NCI-H345 treated with DMSO at 0.1 percent for 48 hours (cell line): ENCODE measurements around the gene PDE11A.

Experiments used
- DNase-seq: peaks from one replicate; lab custom pipeline; 2025; ENCODE audit not compliant: unreplicated experiment; lab: John Stamatoyannopoulos, UW

PDE11A gene

DNA sequence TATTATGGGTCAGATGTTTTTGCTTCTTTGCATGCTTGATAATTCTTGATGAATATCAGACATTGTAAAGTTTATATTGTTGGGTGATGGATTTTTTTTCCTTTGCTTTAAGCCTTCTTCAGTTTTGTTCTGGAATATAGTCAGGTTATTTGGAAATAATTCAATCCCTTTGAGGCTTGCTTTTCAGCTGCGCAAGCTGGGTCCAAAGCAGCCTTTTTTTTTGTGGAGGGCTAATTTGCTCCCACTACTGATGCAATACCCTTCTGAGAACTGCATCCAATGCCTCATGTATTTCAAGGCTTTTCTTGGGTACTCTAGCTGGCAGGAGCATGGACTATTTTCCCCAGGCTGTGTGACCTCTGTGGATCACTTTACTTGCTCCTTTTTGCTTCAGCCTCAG lies 434.1 kb downstream of the PDE11A start:
- no peak for DNase-seq

DNA sequence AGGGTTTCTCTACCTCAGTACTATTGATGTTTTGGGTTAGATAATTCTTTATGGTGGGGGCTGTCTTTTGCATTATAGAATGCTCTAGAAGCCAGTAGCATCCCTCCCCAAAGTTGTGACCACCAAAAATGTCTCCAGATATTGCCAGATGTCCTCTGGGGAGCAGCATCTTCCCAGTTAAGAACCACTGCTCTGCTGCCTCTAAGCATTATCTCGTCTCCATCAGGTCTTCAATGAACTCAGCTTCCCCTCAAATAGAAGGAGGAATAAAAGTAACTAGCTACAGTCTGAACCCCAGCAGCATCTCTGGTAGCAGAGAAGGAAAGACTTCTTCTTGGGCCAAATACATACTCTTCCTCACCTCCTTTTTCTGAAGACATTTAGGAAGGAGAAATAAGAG lies 435.9 kb downstream of the PDE11A start:
- no peak for DNase-seq

DNA sequence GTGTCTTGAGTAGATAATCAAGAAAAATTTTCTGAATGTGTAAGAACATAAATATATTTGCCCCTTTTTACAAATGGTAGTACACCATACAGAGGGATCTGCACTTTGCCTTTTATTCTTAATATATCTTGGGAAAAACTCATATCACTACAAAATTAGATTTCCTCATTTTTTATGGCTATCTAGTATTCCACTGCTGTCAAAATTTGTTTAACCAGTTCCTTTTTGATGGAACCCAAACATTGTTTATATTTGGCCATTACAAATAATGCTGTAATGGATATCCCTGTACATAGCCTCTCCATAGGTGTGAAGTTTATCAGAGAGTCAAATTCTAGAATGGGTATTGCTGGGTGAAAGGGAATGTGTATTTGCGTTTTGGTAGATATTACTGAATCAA lies 436.9 kb downstream of the PDE11A start:
- no peak for DNase-seq

DNA sequence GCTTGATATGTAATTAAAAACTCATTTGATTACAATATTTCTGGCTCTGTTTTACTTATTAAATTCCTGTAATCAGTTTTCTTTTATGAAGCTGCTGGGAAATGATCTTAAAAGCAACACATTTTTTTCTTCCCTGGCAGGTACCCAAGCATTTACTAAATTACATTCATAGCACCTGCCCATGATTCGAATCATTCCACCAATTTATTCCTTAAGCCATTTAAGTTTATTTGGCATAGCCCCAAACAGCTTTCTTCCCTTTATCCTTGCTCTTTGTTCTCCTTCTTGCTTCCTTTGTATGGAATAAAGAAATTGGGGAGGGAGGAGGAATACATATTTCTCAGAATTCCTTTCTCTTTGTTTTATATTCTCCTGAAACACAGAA lies 438.7 kb downstream of the PDE11A start:
- DNase-seq: peak; percentile 70

DNA sequence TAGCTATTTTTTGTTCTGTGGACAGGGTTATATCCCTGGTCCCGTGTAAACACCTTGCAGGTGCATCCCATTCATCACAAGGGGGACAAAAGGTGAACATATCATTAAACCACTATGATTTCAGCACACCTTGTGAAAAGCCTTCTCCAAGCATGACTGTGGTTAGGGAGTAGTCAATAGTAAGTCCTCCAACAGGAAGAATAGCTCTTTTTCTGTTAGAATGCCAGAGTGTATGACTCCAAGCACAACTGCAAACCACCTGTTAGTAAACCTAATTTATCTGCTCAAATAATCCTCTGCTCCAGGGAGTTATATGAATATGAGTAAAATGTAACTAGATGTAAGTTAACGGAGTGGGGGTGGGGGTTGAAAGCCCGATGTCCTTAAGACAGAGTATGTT lies 439.5 kb downstream of the PDE11A start:
- peak; percentile 27 for DNase-seq

DNA sequence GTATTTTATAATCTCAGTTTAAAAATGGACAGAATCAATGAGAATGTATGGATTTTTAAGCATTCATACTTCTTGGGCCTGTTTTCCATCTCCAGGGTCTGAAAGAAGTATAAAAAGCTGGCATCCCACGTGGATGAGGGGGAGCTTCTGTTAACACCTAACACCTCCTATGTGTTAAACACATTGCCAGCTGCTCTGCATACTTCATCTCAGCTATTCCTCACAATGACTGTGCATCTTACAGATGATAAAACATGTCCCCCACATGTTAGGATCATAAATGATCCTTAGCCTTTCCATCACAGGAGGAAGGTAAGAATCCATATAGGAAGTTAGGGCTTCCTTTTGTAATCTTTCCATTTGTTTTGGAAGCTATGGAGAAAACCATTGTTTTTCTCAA lies 440.9 kb downstream of the PDE11A start:
- no peak for DNase-seq

DNA sequence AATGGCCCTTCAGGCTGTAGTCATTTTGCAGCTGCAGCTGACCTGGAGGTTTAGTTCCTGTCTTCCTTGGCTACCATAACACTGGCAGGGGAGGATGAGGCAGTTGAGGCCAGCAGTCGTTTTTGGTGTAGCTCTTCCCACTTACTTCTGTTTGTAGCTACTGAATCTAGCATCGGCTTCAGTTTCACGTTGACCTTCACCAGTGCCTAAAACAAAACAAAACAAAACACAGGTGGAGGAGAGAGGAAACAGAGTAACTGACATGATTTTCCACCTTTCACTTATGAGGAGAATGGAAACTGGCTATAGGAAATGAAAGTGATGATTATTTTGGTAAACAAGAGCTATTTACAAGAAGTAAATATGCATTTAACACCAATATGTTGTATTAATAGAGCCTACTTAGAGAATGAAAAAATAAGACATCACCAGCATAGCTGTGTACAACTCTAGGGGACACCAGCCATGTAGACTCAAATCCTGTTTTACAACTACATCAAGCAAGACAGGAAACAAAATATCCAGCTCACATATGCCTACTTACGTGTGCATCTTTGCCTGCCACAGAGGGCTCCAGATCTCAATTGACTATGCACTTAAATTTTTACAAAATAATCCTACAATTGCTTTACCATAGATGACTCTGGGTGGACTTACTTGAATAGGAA lies 443.1 kb downstream of the PDE11A start:
- DNase-seq: no peak

DNA sequence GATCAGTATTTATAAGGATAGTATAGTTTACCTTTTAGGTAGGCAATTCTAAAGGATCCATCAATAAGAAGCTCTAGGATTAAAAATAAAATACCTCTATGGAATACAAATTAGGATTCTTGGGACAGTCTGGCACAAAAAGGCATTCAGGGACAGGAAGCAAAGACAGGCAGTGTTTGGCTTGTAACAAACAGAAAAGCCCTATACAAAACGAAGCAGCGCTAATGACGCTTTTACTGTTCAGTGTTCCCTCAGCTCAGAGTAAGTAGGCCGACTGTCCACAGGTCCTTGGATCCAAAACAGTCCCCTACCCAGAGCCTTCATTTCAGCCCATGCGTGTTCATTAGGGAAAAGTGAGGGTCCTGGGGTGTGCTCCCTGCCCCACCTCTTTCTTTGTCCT lies 443.7 kb downstream of the PDE11A start:
- no peak for DNase-seq

DNA sequence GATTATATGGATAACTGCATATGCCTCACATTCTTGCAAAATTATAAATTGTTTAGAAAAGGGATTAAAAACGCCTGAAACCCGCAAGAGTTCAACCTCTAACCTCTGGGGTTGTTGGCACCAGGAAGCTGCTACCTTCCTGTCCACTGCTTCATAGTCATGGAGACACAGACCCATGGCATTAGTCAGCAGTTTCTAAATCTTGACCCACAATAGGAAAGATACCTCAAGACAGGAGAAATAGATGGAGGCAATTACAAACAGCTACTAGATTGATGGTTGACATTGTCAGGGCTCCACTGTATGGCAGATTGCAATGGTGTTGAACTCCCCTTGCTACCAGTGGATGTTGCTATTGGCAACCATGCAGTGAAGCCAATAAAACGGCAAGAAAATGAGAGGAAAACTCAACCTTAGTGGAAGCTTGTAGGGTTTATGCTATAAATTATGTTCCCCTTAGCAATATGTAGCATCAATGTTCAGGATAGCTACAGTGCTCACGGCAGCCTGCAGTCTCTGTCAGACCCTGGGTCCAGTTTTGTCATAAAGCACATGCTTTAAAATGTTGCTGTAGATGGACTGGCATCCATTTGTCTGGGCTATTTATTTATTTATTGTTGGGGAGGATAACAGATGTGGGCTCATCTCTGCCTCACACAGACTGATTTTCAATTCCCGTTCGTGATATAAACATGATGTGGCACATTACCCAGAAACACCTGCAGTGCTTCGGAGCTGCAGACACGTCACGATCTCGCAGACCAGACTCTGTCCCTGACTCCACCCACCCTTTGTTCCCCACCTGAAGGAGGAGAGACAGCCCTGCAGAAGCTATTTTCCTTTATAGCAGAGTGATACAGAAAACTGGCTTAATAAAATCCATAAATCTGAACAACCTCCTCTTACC lies 446.6 kb downstream of the PDE11A start:
- no peak for DNase-seq

DNA sequence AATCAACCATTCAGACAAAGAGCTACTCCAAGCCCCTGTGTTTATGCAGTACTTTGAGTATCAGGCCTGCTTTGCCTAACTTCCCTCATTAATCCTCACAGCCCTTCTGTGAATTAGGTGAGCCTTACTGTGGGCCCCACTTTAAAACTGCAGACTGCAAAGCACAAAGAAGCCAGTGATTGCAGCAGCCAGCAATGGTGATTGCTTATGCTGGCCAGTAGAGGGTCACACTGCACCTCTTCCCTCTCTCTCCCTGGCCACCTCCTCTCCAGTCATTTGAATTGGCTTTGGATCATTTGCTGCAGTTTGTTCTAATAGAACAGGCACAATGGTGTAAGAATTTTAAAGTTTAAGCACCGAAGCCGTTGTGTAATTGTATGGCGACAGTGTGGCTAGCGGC lies 450.1 kb downstream of the PDE11A start:
- DNase-seq: no peak

DNA sequence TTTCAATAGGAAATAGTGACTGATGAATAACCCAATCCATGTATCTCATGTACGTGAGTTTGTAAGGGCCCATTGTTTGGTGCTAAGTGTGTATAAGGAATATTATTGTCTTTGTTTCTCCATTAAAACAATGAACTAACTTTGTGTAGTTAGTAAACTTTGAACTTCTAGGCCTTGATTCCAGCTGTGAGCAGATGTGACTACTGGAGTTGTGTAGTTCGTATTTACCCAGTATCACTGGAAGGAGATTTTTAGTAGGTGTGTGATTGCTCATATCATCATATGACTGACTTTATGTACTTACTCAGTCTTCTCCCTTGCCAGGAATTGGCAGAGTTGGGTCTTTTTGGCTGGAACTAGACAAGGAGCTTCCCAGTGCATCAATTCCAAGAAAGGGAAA lies 452.6 kb downstream of the PDE11A start:
- DNase-seq: no peak

DNA sequence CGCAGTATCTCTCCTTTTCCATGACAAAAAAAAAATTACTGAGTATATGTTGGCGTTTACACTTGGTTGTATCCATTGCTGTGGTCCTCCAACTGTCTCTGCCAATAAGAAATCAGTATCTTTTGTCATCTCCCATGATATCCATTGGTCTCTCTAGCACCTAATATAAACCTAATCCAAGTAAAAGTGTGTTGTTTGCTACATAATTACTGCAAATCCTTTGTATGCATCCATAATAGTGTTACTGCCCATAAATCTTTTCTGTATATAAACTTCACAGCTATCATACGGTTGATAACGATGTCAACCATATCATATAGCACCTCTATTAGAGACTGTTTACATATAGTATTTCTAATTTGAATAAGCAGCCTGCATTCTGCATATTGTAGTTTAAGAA lies 453.1 kb downstream of the PDE11A start:
- no peak for DNase-seq

DNA sequence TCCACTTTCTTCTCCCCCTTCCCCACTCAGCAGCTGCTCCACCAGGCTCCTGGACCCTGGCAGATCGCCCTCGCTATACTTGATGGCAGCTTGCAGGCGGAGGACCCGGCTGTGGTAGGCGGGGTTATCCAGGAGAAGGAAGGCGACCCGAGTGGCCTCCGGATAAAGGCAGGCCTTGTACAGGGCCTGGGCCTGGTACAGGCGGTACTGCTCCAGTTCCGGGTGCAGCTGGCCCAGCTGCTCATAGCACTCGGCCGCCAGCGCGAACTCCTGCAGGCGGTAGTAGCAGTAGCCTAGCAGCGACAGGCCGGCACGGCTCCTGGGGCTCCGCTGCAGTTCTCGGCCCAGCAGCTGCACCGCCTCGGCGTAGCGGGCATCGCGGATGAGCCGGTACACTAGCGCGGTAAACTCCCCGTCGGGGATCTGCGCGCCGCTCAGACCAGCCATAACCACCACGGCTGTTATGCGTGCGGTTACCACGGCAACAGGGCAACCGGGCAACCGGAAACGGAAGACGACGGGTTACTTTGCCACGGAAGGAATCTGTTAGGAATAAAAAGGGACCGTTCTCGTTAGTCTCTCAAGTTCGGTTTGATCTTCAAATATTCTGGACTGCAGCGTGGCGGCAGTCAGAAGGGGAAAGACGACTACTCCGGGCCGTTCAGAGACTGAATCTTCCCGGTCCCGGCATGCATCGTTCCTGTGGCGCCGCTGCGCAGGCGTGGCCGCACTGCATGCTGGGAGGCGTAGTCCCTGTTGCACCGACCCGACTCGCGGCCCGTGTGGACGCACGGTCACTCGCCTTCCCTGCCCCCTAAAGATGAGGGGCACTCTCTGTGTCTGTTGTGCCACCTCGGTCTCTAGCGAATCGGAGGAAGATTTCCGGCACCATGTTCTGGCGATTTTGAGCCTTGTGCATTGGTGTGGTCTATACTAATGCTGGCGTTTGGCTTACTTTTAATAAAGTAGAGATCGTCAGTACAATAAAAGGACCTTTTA lies 454.0 kb downstream of the PDE11A start:
- peak; percentile 95 for DNase-seq

DNA sequence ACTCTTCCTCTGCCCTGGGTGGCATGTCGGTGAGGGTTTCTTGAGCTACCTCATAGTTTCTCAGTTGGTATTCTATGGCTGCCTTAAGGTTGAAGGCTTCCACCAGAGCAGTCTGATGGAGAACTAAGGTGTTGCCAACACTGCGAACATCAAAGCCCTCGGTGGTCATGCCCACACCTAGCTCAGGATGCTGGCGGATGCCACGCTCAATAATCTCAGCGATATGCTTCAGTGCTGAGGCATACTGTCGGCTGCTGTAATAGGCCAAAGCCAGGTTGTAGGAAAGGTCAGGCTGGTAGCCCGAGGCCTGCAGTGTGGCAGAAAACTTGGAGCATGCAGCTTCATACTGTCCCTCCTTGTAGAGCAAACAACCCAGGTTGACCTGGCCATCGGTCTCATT lies 454.7 kb downstream of the PDE11A start:
- DNase-seq: no peak

DNA sequence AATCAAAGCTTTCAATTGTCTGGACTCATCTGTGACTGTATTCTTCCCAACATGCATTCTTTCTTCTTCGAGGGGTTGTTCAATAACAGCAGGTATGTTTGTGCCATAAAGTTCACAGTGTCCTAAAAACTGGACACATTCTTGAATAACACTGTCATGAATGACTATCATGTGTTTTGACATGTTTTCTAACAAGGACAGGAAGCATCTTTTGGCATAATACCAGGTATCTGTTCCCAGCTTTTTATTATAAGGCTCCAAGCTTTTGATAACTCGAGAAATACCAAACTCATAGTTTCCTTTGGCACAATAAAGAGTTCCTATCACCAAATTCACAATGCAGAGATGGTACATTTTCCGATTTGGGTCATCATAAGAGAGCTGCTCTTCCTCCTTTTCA lies 455.8 kb downstream of the PDE11A start:
- no peak for DNase-seq

DNA sequence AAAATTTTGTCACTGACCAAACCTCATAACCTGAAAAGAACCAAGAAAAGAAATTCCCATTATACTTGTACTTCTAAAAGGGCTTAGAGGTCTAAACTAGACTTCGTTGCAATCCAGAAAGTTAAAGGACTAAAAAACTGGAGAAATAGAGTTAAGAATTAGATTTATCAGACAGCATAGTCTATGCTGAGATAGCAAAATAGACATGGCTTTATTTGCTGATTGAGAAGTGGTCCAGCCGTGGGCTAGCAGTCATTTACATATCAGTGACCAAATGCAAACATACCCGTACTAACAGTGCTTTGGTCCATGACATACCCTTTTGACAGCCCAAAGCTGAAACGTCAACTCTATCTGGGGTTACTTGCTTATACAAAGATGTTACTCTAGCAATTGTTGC lies 456.5 kb downstream of the PDE11A start:
- DNase-seq: no peak

DNA sequence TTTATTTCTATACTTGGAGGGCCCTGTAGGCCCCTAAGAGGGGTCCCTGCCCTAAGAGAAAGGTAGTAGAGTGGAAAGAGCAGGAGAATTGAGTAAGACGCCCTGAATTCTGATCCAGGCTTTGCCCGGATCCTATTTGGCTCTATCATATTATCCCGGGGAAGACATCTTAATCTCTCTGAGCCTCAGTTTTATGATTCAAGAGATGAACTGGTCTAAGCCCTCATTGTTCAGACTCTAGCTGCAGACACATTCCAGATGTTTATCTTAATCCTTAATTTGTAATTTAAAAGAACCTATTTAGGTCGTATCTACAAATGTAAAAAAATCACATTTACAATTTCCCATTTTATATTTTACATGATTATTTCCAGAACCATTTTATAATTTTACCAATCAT lies 459.9 kb downstream of the PDE11A start:
- no peak for DNase-seq

DNA sequence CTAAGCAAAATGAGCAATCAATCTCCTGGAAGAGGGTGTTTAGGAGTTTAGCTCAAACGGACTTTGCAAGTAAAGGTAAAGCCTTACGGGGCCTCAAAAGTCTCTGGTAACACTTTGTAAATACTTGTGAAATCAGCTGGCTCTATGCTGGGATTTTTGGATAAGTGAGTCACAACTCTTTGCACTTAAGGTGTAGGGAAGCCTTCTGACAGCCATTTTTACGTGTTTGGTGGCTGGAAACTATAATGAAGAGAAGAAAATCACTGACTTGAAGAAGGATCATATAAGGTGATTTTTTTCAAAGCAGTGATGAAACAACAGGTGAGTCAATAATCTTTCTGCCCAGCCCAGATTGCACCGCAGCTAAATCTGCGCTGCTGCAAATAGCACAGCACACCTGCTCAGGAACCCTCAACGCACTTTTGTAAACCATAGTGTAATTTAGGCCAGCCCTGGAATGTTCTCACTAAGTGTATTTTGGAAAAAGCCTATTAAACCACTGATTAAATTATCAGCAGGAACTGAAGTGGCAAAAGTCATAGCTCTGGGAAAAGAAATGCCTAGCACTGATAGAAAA lies 461.2 kb downstream of the PDE11A start:
- DNase-seq: no peak

DNA sequence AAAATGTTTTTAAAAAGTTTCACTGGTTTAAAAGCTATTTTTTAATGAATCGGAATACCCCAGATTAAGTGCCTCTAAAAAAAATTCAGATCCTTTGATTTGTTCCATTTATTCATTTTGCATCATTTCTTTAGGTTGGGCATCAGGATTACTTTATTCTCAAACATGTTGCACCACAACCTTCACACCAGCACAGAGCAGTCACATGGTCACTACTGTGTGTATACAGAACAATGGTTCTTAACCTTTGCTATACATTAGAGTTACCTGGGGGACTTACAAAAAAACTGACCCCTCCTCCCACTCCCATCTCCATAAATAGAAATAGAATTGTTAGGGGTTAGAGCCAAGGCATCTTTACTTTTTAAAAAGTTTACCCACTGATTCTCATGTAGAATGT lies 461.8 kb downstream of the PDE11A start:
- DNase-seq: no peak

DNA sequence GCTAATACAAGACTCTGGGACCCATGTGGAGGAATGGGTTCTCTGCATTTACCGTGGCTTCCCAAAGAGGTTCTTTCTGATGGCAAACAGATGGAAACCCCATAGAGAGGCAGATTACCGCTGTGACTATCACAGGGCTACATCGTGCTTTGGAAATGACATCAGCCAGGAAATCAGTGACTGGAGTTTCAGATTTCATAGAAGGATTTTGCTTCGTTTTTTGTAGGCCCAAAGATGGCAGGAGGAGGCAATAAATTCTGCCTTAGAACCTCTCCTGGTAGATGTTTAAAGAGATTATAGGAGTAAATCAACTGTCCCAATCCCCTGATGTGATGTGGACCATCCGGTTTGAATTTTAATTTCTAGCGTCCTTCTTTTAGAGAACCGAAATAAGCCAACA lies 465.9 kb downstream of the PDE11A start:
- no peak for DNase-seq
